IMR-90 (cell line): Measurements from ENCODE around the gene GALP.

Experiments
- CHD1 ChIP-seq: IDR thresholded peaks from 2 replicates; pipeline ENCODE4 v1.6.1; 2012; ENCODE audit warnings: low read depth, low read length, improper control_type of control experiment
- POLR2A ChIP-seq: IDR thresholded peaks from 2 replicates; pipeline ENCODE4 v1.6.1; 2012; ENCODE audit warnings: mild to moderate bottlenecking, low read depth, low read length
- RAD21 ChIP-seq: IDR thresholded peaks from 2 replicates; pipeline ENCODE4 v1.6.1; 2012; ENCODE audit warnings: low read length, improper control_type of control experiment
- RCOR1 ChIP-seq: IDR thresholded peaks from 2 replicates; pipeline ENCODE4 v1.6.1; 2012; ENCODE audit warnings: mild to moderate bottlenecking, low read length, improper control_type of control experiment; ENCODE audit not compliant: insufficient replicate concordance
- TF ChIP-seq, protein P1 (sequence below): conservative IDR thresholded peaks from 2 replicates; pipeline ENCODE4 v1.5.1; 2012; ENCODE audit warnings: mild to moderate bottlenecking, low read depth, low read length, improper control_type of control experiment
- TF ChIP-seq, protein P2 (sequence below): fragments of 150-350 bp; IDR thresholded peaks from 2 replicates; pipeline ENCODE4 v1.6.1; 2017; ENCODE audit warnings: mild to moderate bottlenecking, antibody characterized with exemption, low read length, low read depth

DNA sequence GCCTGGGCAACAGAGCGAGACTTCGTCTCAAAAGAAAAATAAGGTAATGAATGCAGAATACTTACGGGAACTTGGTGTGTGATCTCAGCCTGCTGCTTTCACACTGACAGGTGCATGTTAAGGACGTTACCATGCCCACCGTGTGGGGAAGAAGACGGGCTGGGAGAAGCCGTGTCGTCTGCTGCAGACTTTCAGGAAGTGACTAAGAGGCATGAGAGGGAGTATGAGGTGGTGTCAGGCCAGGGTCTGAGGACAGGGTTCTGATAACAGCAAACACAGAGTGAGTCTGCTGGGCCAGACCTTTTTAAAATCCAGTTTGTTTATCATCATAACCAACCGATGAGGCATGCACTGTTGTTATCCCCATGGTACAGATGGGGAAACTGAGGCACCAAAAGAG lies 13.6 kb upstream of the GALP start:
- no peak for TF ChIP-seq POLR2A
- TF ChIP-seq, protein P1, sequence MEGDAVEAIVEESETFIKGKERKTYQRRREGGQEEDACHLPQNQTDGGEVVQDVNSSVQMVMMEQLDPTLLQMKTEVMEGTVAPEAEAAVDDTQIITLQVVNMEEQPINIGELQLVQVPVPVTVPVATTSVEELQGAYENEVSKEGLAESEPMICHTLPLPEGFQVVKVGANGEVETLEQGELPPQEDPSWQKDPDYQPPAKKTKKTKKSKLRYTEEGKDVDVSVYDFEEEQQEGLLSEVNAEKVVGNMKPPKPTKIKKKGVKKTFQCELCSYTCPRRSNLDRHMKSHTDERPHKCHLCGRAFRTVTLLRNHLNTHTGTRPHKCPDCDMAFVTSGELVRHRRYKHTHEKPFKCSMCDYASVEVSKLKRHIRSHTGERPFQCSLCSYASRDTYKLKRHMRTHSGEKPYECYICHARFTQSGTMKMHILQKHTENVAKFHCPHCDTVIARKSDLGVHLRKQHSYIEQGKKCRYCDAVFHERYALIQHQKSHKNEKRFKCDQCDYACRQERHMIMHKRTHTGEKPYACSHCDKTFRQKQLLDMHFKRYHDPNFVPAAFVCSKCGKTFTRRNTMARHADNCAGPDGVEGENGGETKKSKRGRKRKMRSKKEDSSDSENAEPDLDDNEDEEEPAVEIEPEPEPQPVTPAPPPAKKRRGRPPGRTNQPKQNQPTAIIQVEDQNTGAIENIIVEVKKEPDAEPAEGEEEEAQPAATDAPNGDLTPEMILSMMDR, result no peak
- no peak for TF ChIP-seq CHD1
- no peak for TF ChIP-seq RAD21
- TF ChIP-seq, protein P2, sequence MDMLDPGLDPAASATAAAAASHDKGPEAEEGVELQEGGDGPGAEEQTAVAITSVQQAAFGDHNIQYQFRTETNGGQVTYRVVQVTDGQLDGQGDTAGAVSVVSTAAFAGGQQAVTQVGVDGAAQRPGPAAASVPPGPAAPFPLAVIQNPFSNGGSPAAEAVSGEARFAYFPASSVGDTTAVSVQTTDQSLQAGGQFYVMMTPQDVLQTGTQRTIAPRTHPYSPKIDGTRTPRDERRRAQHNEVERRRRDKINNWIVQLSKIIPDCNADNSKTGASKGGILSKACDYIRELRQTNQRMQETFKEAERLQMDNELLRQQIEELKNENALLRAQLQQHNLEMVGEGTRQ, result no peak
- TF ChIP-seq RCOR1, result no peak
